Common myeloid progenitor, CD34-positive (primary cell): Measurements from ENCODE around the gene AGAP1.

Source experiments
- CTCF ChIA-PET: fragments of 350-600 bp; sonication (Branson Sonifier 250); formaldehyde crosslinking; loops from one replicate; lab custom pipeline; 2021; ENCODE audit warnings: antibody characterized with exemption; lab: Charles Lee
- POLR2A ChIA-PET: fragments of 350-600 bp; sonication (Branson Sonifier 250); formaldehyde crosslinking; loops from one replicate; lab custom pipeline; 2021; ENCODE audit warnings: antibody characterized with exemption; lab: Charles Lee
- DNase-seq, 3 donors: peaks; one replicate each; pipeline versions ENCODE4 v3.0.0 to v3.0.0-alpha.2; 2013
- H3K27ac ChIP-seq, 2 experiments: 1 replicate in 1 of 2; 2 replicates in 1 of 2; pipeline ENCODE4 v1.7.0; 2013; ENCODE audit warnings: inconsistent platforms in 2 of 2, low read length in 2 of 2, mild to moderate bottlenecking in 2 of 2, low read depth in 1 of 2, moderate library complexity in 1 of 2; ENCODE audit not compliant: severe bottlenecking in 2 of 2, insufficient read depth in 1 of 2, poor library complexity in 1 of 2
- H3K27me3 ChIP-seq, 5 experiments: replicated peaks in 2 of 5; 1 replicate in 3 of 5; 2 replicates in 2 of 5; pipeline versions ENCODE4 v1.6.1 to v1.7.0; 2013; ENCODE audit warnings: low read length in 4 of 5, mild to moderate bottlenecking in 2 of 5, moderate library complexity in 2 of 5, inconsistent platforms in 1 of 5; ENCODE audit not compliant: insufficient read depth in 5 of 5, control insufficient read depth in 4 of 5
- H3K36me3 ChIP-seq, 4 experiments: 1 replicate in 2 of 4; 2 replicates in 2 of 4; pipeline versions ENCODE4 v1.6.1 to v1.7.0; 2013; ENCODE audit warnings: low read length in 3 of 4, control low read depth in 1 of 4, mild to moderate bottlenecking in 1 of 4; ENCODE audit not compliant: control insufficient read depth in 4 of 4, insufficient read depth in 4 of 4
- H3K4me1 ChIP-seq, 4 experiments: 1 replicate in 3 of 4; 2 replicates in 1 of 4; pipeline versions ENCODE4 v1.6.1 to v1.7.1; 2013; ENCODE audit warnings: low read length in 3 of 4, mild to moderate bottlenecking in 3 of 4, control low read depth in 1 of 4, inconsistent platforms in 1 of 4, moderate library complexity in 1 of 4; ENCODE audit not compliant: control insufficient read depth in 4 of 4, insufficient read depth in 4 of 4; ENCODE audit errors: control extremely low read depth in 1 of 4
- H3K4me3 ChIP-seq, 7 experiments: 1 replicate in 4 of 7; 2 replicates in 3 of 7; pipeline versions ENCODE4 v1.5.1 to v1.7.0; 2013; ENCODE audit warnings: mild to moderate bottlenecking in 7 of 7, low read length in 6 of 7, moderate library complexity in 6 of 7, inconsistent platforms in 2 of 7, low read depth in 2 of 7, control low read depth in 1 of 7; ENCODE audit not compliant: insufficient read depth in 4 of 7, control insufficient read depth in 1 of 7; ENCODE audit errors: extremely low read depth in 1 of 7
- H3K9me3 ChIP-seq, 5 experiments: 1 replicate in 4 of 5; 2 replicates in 1 of 5; pipeline versions ENCODE4 v1.6.1 to v1.7.1; 2013; ENCODE audit warnings: low read length in 4 of 5, mild to moderate bottlenecking in 2 of 5, inconsistent platforms in 1 of 5, low read depth in 1 of 5, moderate library complexity in 1 of 5; ENCODE audit not compliant: control insufficient read depth in 4 of 5, insufficient read depth in 2 of 5; ENCODE audit errors: control extremely low read depth in 1 of 5
- WGBS: methylation state at CpG from one replicate; pipeline ENCODE4 v1.1.5; 2013; ENCODE audit not compliant: insufficient coverage; 5-methylcytosine and 5-hydroxymethylcytosine counted together

The AGAP1 gene

GRCh38 chr2:236047176-236047575 is 553.3 kb downstream of the AGAP1 start:
- DNase-seq: no peak
- Histone ChIP-seq H3K4me1 (no peaks in the 10 kb centered on the region), H3K27me3 (peaks cover 0 to 20% (median 2%) of the 10 kb centered on the region in 5 experiments), H3K27ac (no peak overlapping the region), H3K4me3 (no peak overlapping the region), H3K36me3 (no peaks in the 10 kb centered on the region), H3K9me3 (no peaks in the 10 kb centered on the region)
- ChIA-PET CTCF (no interaction called here), POLR2A (no interaction called here)
- WGBS: 93% methylated on average over 10 of the region's 10 CpGs

GRCh38 chr2:236047886-236048540 is 554.2 kb downstream of the AGAP1 start:
- H3K4me1 ChIP-seq: no peaks in the 10 kb centered on the region
- H3K9me3 ChIP-seq: no peaks in the 10 kb centered on the region
- H3K27ac ChIP-seq: no peak overlapping the region
- H3K27me3 ChIP-seq: peaks cover 2 to 25% (median 8%) of the 10 kb centered on the region in 5 experiments
- H3K4me3 ChIP-seq: no peak overlapping the region
- CTCF ChIA-PET: no interaction called here
- POLR2A ChIA-PET: no interaction called here
- H3K36me3 ChIP-seq: no peaks in the 10 kb centered on the region
- no peak for DNase-seq
- WGBS: 95% methylated on average over 8 of the region's 10 CpGs

GRCh38 chr2:236049981-236050380 is 556.1 kb downstream of the AGAP1 start:
- H3K27ac ChIP-seq: no peak overlapping the region
- no peak for DNase-seq
- ChIA-PET CTCF (no interaction called here), POLR2A (no interaction called here)
- H3K27me3 ChIP-seq: peaks cover 2 to 39% (median 18%) of the 10 kb centered on the region in 5 experiments
- 93% methylated on average over 7 of the region's 8 CpGs for WGBS
- H3K4me3 ChIP-seq: no peak overlapping the region
- H3K36me3 ChIP-seq: no peaks in the 10 kb centered on the region
- H3K4me1 ChIP-seq: no peaks in the 10 kb centered on the region
- no peaks in the 10 kb centered on the region for H3K9me3 ChIP-seq

- H3K4me3 ChIP-seq: no peak overlapping the region
- 76% methylated on average over 10 of the region's 10 CpGs for WGBS
- H3K4me1 ChIP-seq: no peaks in the 10 kb centered on the region
- no peak for DNase-seq
- POLR2A ChIA-PET: no interaction called here
- H3K36me3 ChIP-seq: no peaks in the 10 kb centered on the region
- H3K27ac ChIP-seq: no peak overlapping the region
- no peaks in the 10 kb centered on the region for H3K9me3 ChIP-seq
- peaks cover 2 to 53% (median 18%) of the 10 kb centered on the region in 5 experiments for H3K27me3 ChIP-seq
- CTCF ChIA-PET: no interaction called here
These were observed 557.5 kb downstream of the AGAP1 start for GRCh38 chr2:236051351-236051750.

DNA sequence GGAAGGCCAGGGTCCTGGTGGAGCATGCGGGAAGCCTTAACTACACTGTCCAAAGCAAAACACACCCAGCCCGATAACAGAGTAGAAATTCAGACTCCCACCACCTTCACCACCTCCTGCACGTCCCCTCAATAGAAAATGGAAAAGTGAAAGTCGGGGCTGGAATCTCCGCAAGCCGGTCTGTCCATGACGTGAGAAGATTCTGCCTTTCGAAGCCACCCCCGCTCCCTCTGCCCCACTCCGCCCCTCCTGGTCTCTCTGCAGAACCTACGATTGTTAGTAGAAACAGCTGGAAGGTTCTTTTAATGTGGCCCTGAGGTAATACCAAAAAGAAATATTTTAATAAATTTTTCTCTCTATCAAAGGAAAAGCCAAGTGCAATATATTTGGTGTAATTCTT is 558.0 kb downstream of the AGAP1 start:
- no CpG with 5 or more reads among the region's 11 CpGs for WGBS
- CTCF ChIA-PET: no interaction called here
- H3K27me3 ChIP-seq: peaks cover 2 to 57% (median 18%) of the 10 kb centered on the region in 5 experiments
- no peaks in the 10 kb centered on the region for H3K9me3 ChIP-seq
- POLR2A ChIA-PET: no interaction called here
- H3K27ac ChIP-seq: no peak overlapping the region
- no peak for DNase-seq
- H3K4me1 ChIP-seq: no peaks in the 10 kb centered on the region
- H3K4me3 ChIP-seq: no peak overlapping the region
- H3K36me3 ChIP-seq: no peaks in the 10 kb centered on the region

- Histone ChIP-seq H3K4me3 (no peak overlapping the region), H3K27me3 (peaks cover 2 to 60% (median 18%) of the 10 kb centered on the region in 5 experiments), H3K9me3 (no peaks in the 10 kb centered on the region), H3K36me3 (no peaks in the 10 kb centered on the region), H3K27ac (no peak overlapping the region), H3K4me1 (no peaks in the 10 kb centered on the region)
- no peak for DNase-seq
- CTCF ChIA-PET: no interaction called here
- POLR2A ChIA-PET: no interaction called here
- WGBS: 97% methylated on average over 12 of the region's 14 CpGs
These were observed 558.4 kb downstream of the AGAP1 start for GRCh38 chr2:236052206-236052605.

GRCh38 chr2:236052926-236053821 is 559.3 kb downstream of the AGAP1 start:
- ChIA-PET CTCF (no interaction called here), POLR2A (no interaction called here)
- Histone ChIP-seq H3K27ac (no peak overlapping the region), H3K4me1 (no peaks in the 10 kb centered on the region), H3K9me3 (peaks cover 0 to 3% (median 0%) of the 10 kb centered on the region in 5 experiments), H3K4me3 (no peak overlapping the region), H3K36me3 (no peaks in the 10 kb centered on the region), H3K27me3 (peaks cover 2 to 60% (median 18%) of the 10 kb centered on the region in 5 experiments)
- DNase-seq: no peak
- WGBS: 62% methylated on average over 35 of the region's 37 CpGs
